NCI-H2196 (cell line): Measurements from ENCODE around the gene CAMKK1.
"Not testable (repeated sequence)": the region's sequence is repeated elsewhere in the genome, so short reads cannot be mapped to it uniquely, and the experiment has no call there.

ENCODE experiments used
- DNase-seq: peaks from one replicate; lab custom pipeline; 2025; ENCODE audit not compliant: unreplicated experiment; lab: John Stamatoyannopoulos, UW

The CAMKK1 gene

DNA sequence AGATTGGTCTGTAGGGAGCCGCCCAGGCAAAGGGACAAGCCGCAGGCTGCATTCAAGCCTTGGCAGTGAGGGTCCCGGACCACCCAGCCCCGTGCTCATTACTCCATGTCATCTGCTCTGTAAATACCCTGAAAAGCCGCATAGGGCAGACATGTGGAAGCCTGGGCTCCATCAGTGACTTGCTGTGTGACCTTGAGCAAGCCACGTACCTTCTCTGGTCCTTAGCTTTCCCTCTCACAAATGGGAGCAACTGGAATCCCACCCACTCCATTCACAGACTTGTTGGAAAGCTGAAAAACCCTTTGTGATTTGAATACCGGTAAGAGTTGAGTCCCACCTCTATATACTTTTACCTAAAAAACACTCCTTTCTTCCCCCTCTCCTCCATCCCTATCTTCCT lies 11.9 kb downstream of the CAMKK1 start:
- DNase-seq, result no peak

DNA sequence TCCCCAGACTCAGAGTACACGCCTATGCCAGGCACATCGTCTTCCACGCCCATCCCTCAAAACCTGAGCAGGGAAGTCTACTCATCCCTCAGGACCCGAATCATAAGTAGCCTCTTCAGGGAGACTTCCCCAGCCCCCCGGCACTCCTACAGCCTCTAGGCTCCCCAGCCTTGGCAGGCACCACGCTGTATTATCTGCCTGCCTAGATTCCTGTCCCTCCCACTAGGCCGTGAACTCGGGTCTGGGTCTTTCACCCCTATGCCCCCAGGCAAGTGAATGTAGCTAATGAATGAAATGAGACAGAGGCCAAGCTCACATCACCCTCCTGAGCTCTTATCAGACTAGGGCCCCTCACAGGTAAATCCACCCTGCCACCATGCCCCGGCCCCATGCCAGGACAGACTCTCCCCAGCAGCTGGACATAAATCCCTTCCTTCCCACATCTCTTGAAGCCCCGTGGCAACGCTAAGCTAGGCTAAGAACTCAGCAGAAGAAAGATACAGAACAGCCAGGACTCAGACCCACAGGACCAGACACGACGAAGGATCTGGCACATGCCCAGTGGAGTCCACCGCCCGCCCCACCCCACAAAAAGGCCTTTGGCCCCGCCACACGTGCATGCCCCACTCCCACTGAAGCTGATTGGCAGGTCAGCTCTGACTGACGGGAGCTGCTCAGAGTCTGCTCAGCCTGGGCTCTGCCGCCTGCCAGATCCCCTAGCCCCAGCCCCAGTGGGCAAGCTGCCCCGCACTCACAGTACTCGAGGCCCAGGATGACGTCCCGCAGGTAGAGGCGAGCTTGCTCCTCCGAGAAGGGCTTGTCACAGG lies 13.0 kb downstream of the CAMKK1 start:
- no peak for DNase-seq

DNA sequence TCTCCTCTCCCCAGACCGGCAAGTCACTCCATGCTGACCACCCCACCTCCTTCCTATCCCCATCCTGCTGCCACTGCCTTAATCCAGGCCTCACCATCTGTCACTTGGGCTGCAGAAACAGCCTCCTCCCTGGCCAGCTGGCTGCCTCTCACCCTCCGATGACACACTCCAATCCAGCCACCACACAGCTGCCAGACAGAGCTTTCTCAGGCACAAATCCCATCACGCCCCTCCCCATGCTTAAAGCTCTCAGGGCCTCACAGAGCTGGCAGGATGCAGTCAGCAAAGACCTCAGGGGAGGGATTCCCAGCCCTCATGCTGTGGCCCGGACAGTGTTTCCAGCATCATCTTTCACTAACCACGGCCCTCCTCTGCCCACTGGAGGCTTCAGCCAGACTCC lies 13.7 kb downstream of the CAMKK1 start:
- DNase-seq, result peak; percentile 2

DNA sequence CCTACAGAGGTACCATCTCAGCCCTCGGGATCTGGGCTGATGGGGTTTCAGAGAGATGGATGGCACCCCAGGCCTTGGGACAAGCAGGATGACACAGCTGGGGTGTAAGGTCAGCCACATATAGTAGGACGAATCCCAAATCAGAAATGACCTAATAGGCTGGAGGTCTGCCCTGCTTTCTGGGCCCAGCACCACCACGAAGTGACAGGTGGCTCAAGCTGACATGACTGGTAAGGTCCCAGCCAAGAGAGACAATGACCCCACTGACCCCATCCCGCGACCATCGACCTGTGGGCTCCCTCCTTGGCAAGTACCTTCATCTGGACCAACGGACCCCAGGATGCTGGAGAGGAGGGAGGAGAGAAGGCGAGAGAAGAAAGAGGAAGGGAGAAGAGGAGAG lies 15.6 kb downstream of the CAMKK1 start:
- no peak for DNase-seq

DNA sequence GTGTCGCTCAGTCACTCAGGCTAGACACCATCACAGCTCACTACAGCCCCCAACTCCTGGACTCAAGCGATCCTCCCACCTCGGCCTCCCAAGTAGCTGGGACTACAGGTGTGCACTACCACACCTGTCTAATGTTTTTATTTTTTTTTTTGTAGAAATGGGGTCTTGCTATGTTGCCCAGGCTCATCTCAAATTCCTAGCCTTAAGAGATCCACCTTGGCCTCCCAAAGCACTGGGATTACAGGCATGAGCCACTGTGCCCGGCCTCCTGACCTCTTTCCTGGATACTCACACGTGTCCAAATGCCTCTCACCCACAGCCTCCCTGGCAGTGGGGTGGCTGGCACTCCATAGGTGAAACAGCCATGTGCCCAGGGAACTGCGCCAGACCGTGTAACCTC lies 17.5 kb downstream of the CAMKK1 start:
- no peak for DNase-seq

DNA sequence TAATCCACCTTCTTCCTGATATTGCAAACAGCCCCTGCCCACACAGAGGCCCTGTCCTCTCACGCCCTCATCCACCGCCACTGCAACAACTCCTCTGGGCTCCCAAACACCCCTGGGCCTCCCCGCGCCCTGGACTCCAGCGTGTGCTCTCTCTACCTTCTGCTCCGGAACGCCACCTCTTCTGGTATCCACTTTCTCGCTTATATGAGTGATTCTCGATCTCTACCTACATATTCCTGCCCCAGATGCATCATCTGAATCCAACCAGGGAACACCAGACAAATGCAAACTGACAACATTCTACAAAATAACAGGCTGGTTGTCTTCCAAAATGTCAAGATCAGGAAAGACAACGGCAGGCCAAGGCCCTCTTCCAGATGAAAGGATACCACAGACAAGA lies 19.0 kb downstream of the CAMKK1 start:
- no peak for DNase-seq

DNA sequence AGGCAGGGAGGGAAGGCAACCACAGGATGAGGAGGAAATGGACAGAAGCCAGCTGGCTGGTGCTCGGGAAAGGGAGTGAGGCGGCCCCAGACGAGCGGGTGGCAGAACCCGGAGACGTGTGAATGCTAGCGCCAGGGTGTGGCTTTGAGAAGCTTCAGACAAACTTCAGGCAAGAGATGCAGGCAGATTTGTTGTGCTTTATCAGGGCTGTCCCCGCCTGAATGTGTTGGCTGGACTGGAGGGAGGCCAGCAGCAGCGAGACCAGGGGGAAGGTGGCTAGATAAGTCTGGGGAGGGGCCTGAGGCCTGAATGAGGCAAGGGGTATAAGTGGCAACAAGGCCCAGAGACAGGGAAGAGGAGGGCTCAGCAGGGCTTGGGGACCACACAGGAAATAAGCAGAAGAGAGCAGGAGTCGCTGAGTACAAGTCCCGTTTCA lies 22.0 kb downstream of the CAMKK1 start:
- DNase-seq, result no peak

DNA sequence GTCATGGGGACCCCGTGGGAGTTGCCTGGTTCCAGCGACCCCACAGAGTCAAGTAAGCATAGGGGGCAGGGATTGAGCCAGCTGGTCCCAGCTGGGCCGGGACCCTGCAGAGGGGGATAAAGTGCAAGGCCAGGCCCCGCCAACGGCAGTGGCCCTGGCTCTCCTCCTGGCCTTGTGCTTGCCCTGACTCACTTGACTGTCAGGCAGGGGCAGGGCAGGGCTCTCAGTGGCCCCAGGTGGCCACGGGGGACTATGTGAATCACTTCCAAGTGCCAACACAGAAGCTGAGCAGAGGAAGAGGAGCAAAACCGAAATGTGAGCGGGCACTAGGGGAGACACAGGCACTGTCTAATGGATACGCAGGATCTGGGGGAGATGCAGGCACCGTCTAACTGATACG lies 25.2 kb downstream of the CAMKK1 start:
- no peak for DNase-seq

DNA sequence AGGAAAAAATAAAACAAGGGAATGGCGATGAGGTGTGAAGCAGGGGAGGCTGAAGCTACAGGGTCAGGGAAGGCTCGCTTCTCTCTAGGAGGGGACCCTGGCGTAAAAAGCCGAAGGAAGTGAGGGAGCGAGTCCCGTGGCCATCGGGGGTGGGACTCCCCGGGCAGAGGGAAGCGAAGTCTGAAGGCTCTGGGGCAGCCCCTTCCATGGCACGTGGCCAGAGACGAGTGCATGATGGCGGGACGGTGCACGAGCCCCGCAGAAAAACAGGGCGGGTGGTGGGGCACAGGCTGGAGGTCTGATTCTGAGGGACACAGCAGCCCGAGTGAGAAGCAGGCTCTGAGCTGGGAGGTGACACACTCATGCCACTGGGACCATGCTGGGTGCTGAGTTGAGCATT lies 25.7 kb downstream of the CAMKK1 start:
- no peak for DNase-seq

DNA sequence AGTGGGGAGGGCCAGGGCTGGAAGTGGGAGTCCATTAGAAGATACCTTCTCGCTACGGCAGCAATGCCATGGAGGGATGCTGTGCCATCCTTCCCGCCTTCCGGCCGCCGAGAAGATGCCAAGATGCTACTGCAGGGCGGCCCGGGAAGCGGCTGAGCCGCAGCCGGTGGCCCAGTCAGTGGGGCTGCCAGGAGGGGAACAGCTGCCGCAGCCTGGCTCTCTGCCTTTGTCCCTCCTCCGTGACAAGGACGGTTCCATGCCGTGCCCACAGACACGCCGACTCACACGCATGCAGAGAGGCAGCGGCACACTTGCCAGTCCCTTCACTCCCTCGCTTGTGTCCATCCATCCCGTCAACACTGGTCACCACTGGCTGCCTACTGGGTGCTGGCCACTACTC lies 26.6 kb downstream of the CAMKK1 start:
- DNase-seq, result no peak

DNA sequence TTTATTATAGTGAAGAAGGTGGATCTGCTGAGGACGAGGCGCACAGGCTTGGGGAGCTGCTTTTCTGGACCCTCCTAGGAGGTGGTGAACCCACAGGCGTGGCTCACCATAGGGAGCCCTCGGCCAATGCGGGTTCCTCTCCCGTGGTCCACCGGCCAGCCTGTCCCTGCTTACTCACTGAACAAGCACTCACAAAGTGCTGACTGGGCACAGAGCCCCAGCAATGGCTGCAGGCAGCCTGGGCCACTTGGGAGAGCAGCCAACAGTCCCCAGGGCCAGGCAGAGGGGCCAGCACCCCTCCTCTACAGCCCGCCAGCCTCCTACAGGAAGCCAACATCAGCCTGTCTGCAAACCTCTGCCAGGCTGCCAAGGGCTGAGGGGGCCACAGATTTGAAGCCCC lies 27.7 kb downstream of the CAMKK1 start:
- DNase-seq, result no peak

DNA sequence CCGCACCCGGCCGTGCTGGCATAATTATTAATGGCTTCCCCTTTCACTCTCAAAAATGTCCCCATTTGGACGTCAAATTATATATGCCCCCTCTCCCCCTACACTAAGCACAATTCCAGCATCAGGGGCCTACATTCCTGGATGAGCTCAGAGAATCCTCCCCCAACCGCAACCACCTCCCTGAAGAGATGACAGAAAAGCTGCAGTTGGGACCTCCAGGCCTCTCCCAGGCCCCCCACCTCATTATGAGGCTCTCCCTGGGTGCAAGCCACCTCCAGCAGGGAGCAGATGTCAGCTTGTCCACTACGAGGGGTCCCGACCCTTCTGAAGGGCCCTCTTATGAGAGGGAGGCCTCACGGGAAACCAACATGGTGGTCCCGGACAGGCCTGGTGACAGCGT lies 28.3 kb downstream of the CAMKK1 start:
- DNase-seq, result no peak

DNA sequence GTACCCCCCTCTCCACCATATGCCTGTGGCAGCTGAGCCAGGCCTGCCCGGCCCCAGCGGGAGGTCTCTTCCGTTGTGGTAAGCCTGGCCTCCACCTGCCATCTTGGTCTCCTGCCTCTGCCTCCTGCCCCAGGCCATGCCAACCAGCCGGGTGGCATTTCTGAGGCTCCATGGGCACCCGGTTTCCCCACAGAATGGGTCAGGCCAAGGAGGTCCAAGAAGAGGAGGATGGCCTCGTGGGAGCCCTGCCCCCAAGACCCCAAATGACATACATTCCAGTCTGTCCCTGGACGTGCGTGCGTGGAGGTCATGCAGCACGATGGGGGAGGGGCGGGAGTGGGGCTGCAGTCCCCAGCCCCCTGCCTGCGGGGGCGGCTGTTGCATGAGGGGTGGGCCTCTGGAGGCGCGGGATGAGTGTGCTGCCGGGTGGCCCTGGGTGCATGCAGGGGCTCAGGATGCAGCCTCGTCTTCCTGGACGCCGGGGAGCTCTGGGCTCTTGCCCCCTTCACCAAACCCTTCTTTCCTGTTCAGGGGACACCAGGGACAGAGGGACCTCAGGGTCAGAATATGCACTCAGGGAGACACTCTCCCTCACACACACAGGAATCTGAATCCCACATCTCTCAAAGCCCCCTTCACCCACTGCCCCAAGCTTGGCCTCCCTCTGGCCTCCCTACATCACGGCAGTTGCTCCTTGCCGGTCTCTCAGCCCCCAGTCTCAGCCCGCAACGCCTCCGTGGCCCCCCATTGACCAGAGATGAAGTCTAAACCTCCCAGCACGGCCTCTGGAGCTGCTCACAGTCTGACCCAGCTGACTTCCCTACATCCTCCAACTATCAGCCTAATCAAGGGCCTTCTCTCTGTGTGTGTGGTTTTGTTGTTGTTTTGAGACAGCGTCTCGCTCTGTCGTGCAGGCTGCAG lies 30.8 kb downstream of the CAMKK1 start:
- DNase-seq, result no peak

DNA sequence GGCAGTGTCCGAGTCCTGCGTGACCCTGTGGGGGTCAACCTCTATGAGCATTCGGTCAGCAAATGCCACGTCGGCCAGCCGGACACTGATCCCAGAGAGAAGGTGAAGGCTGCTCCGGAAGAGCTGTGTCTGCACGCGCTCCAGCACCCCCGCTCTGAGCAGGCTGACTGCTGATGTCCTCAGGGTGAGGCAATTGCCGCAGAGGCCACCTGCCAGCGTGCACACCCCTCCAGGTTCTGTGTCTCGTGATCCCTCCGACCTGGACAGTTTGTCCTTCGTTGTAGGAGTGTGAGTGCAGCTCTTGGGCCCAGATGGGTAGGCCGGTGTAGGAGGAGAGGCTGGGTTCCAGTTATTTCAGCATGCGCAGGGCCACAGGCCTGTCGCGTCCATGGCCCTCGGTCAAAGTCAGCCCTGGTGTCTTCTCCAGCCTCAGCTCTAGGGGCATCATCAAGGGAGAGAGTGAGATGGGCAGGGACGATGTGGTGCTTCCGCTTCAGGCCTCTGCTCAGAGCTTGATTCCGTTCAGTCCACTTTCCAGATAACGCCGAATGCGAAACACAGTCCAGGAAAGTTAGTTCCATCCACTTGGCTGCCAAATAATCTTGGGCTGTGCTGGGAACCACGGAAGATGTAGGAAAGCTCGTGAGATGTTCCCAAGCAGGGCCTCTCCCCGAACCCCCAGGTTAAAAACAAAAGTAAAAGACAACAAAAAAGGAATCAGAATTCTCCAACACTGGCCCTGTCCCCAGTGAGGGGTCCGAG lies 31.7 kb downstream of the CAMKK1 start:
- no peak for DNase-seq

DNA sequence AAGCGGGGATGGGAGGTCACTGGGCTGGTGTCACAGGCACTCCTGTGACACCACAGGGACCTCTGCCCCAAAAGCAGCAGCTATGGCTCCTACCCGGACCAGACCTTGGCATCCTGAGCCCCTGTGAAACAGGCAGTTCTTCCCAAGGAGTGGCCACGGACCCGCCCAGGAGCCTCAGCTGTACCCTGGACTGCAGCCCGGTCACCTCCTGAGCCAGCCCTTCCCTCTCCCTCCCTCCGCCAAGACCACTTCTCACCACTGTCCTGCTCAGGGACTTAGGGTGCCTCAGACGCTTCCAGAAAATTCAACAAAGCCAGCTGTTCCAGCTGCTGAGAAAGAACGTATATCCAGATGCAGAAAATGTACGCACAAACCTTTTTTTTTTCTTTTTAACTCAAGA lies 32.9 kb downstream of the CAMKK1 start:
- no peak for DNase-seq

DNA sequence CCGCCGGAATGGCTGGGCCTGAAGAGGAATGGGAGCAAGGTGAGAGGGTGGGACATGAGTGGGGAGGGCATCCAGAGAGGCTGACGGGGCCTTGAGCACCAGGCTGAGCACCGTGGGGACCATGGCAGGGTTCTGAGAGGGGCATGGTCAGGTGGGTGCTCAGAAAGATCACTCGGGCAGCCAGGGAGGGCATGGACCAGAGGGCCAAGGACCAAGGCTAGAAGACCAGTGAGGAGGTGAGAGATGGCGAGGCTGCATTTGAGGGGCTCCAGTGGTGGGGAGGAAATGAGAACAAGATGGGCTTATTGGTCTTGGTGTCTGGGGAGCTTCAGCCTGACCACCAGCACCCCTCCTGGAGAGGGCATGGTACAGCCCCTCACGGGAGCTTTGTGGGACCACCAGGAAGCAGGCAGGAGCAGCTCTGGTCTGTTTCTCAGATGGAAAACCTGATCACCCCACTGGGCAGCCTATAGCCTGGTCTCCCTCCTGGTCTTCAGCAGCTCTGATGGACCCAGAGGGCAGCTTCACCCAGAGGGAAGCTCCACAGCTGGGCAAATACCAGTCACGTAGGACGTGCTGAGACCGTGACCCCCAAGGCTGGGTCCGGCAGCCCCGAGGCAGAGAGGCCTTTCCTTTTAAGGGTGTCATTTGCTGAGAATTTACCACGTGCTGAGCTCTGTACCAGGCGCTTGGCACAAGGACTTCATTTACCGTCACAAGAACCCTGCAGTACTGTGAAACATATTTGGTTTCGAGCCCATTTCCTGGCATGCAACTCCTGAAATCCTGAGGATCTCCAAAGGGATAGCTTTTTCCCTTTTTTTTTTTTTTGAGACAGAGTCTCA lies 35.4 kb downstream of the CAMKK1 start:
- no peak for DNase-seq

DNA sequence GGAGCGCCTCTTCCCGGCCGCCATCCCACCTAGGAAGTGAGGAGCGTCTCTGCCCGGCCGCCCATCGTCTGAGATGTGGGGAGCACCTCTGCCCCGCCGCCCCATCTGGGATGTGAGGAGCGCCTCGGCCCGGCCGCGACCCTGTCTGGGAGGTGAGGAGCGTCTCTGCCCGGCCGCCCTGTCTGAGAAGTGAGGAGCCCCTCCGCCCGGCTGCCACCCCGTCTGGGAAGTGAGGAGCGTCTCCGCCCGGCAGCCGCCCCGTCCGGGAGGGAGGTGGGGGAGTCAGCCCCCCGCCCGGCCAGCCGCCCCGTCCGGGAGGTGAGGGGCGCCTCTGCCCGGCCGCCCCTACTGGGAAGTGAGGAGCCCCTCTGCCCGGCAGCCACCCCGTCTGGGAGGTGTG lies 38.6 kb downstream of the CAMKK1 start:
- not testable (repeated sequence) for DNase-seq

DNA sequence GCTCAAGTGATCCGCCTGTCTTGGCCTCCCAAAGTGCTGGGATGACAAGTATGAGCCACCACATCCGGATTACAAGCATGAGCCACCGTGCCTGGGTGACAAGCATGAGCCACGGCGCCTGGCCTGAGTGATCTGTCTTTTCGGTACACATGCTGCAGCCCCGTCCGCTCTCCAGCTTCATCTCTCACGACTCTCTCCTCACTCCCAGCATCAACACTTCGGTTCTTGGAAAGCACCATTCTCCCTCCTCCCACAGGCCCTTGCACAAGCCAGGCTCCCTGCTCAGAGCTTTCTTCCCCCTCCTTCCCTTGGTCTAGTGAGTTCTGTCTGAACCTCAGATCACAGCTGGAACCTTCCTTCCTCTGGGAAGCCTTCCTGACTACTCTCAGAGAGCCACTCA lies 40.3 kb downstream of the CAMKK1 start:
- DNase-seq, result no peak

DNA sequence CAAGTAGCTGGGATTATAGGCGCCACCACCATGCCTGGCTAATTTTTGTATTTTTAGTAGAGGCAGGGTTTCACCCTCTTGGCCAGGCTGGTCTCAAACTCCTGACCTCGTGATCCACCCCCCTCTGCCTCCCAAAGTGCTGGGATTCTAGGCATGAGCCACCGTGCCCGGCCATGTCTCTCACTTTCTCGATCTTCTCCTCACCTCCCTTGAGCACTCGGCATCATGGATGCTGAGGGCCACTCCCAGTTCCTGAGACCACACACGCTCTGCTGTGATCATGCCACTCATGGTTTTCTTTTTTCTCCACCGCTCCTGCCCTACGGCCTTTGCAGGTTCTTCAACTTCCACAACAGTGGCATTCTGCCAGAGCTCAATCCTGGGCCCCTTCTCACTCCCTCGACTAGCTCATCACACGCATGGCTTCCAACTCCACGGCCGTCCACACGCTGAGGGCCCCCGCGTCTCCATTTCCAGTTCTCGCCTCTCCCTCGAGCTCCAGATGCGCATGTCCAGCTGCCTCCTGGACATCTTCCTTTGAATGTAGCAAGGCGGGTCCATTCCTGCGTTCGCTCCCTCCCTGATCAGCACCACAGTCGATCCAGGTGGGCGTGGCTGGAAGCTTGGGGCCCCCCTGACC lies 41.3 kb downstream of the CAMKK1 start:
- DNase-seq, result no peak

DNA sequence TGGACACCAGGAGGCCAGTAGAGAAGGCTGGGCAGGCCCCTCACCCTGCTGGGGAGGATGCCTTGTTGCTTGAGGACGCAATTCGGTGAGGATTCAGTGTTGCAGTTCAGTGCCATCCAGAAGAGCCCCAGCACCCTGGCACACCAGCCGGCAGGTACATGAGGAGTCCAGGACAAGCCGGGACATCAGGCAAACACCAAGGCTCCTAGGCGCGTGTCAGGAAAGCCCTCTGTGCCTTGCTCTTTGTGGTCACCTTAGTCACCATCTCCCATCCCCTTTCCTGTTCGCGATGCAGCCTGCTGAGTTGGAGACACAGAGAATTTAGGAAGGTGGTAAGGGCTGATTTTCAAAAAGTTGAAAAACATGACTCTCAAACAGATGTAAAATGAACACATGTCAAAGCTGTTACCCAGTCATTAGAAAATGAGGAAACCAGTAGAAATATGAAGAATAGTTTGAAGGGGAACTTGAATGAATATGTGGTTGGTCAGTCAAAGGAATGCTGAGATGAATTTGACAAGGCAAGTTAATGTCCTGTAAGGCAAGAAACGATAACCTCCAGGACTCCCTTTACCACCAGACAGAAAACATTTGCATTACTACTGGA lies 44.5 kb downstream of the CAMKK1 start:
- no peak for DNase-seq
